Fibroblast of lung (primary cell): ENCODE data around the gene TRPM3.

Source experiments
- EZH2 ChIP-seq: IDR thresholded peaks from 2 replicates; pipeline ENCODE4 v1.5.1; 2012; ENCODE audit warnings: low read length, control low read depth, mild to moderate bottlenecking; ENCODE audit errors: missing control alignments
- TF ChIP-seq, protein P1 (sequence below), 2 donors: IDR thresholded peaks in 1 of 2; conservative IDR thresholded peaks in 1 of 2; 1 replicate in 1 of 2; 2 replicates in 1 of 2; pipeline ENCODE4 v1.5.1; 2011 to 2012; ENCODE audit warnings: low read length in 2 of 2, control low read depth in 1 of 2, inconsistent platforms in 1 of 2, low read depth in 1 of 2, mild to moderate bottlenecking in 1 of 2

DNA sequence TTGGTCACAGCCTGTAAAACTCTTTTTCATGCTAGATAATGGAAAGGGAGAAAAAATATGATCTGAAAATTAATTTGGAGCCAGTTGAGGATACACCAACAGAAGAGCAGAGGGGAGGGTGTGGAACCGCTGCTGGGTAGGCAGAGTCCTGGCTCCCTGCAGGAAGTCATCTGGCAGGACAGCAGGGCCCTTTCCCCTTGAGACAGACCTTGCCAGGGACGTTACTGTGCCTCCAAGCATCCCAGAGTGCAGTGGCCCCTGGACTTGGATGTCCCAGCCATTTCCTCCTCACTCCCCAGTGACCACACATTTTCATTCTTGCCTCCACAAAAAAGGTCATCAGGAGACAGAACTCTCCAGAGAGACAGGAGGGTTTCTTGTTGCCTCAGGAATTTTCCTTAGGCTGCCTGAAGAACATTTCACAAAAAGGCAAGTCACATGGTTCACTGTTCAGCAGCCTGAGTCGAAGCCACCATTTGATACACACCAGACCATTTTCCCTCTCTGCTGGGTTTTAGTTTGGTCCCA, 5.9 kb downstream of the TRPM3 start:
- TF ChIP-seq, protein P1, sequence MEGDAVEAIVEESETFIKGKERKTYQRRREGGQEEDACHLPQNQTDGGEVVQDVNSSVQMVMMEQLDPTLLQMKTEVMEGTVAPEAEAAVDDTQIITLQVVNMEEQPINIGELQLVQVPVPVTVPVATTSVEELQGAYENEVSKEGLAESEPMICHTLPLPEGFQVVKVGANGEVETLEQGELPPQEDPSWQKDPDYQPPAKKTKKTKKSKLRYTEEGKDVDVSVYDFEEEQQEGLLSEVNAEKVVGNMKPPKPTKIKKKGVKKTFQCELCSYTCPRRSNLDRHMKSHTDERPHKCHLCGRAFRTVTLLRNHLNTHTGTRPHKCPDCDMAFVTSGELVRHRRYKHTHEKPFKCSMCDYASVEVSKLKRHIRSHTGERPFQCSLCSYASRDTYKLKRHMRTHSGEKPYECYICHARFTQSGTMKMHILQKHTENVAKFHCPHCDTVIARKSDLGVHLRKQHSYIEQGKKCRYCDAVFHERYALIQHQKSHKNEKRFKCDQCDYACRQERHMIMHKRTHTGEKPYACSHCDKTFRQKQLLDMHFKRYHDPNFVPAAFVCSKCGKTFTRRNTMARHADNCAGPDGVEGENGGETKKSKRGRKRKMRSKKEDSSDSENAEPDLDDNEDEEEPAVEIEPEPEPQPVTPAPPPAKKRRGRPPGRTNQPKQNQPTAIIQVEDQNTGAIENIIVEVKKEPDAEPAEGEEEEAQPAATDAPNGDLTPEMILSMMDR (conservative IDR thresholded peaks at IDR 0.05 in 1 of 2, IDR thresholded peaks at IDR 0.05 in 1 of 2; ENCODE audit: low read depth in 1 of 2, low read length in 2 of 2): no peak
- no peak for TF ChIP-seq EZH2
